Gastroesophageal sphincter (tissue), 4 donors: ENCODE measurements around the gene GIGYF1. TPM values are rescaled to one million over a fixed set of nuclear protein-coding genes. Genes with fewer than 3 reads are reported as not detected.
A peak's percentile ranks its signal among the peaks of the same experiment; 100 is the strongest.

Source experiments
- ATAC-seq: fragments of 150-250 bp; one replicate; pipeline ENCODE4 v1.9.1; 2016; ENCODE audit warnings: mild to moderate bottlenecking, moderate library complexity
- H3K27ac ChIP-seq, 4 donors: fragments of 200-600 bp; sonication (generic) in 3 of 4; 1 replicate in 3 of 4; 2 replicates in 1 of 4; pipeline ENCODE4 v1.5.1; 2016 to 2019
- H3K27me3 ChIP-seq: fragments of 200-600 bp; sonication (generic); one replicate; pipeline ENCODE4 v1.5.1; 2019
- H3K36me3 ChIP-seq, 2 donors: fragments of 200-600 bp; sonication (generic); one replicate each; pipeline ENCODE4 v1.5.1; 2019; ENCODE audit warnings: control low read depth in 1 of 2
- H3K4me1 ChIP-seq, 3 donors: fragments of 200-600 bp; sonication (generic); 1 replicate in 2 of 3; 2 replicates in 1 of 3; pipeline ENCODE4 v1.5.1; 2016 to 2019; ENCODE audit warnings: control low read depth in 2 of 3
- H3K4me3 ChIP-seq, 2 donors: fragments of 200-600 bp; sonication (generic); one replicate each; pipeline ENCODE4 v1.5.1; 2019; ENCODE audit warnings: mild to moderate bottlenecking in 1 of 2, moderate library complexity in 1 of 2
- H3K9me3 ChIP-seq, 3 donors: fragments of 200-600 bp; sonication (generic); one replicate each; pipeline ENCODE4 v1.5.1; 2017 to 2019; ENCODE audit warnings: control low read depth in 2 of 3
- CTCF ChIP-seq, 4 experiments: fragments of 200-600 bp in 2 of 4; fragments of 450-650 bp in 2 of 4; sonication (generic) in 1 of 4; IDR thresholded peaks; one replicate each; pipeline ENCODE4 v1.5.1; 2017 to 2019; ENCODE audit warnings: antibody characterized with exemption in 4 of 4, mild to moderate bottlenecking in 2 of 4, moderate library complexity in 2 of 4
- EP300 ChIP-seq: sonication (generic); formaldehyde crosslinking; IDR thresholded peaks from one replicate; pipeline ENCODE4 v1.6.1; 2017; ENCODE audit warnings: antibody characterized with exemption, mild to moderate bottlenecking
- POLR2A ChIP-seq, 2 donors: fragments of 450-650 bp; IDR thresholded peaks; one replicate each; pipeline ENCODE4 v1.6.1; 2017; ENCODE audit warnings: antibody characterized with exemption in 2 of 2, mild to moderate bottlenecking in 2 of 2, moderate library complexity in 1 of 2
- POLR2AphosphoS5 ChIP-seq: sonication (generic); formaldehyde crosslinking; IDR thresholded peaks from one replicate; pipeline ENCODE4 v1.6.1; 2017; ENCODE audit warnings: antibody characterized with exemption
- WGBS, 2 donors: methylation state at CpG; one replicate each; pipeline ENCODE4 v1.1.5; 2018; ENCODE audit warnings: low coverage in 1 of 2; 5-methylcytosine and 5-hydroxymethylcytosine counted together
- total RNA-seq, 4 donors: library from RNA; depleted of rRNA; stranded (reverse); fragments of >200 nt; gene quantifications; one replicate each; pipeline ENCODE4 v1.1.0, GENCODE V29; 2016

The GIGYF1 gene
- total RNA-seq, 4 donors from 2014 or later, result 20.4 to 43.3 (median 31.0) TPM

GRCh38 chr7:100699018-100699417, 5.0 kb upstream of the GIGYF1 start:
- Histone ChIP-seq H3K4me3 (no peak overlapping the region), H3K9me3 (no peaks in the 10 kb centered on the region), H3K4me1 (peaks cover 0 to 7% (median 5%) of the 10 kb centered on the region in 3 donors), H3K36me3 (no peaks in the 10 kb centered on the region), H3K27ac (no peak overlapping the region), H3K27me3 (no peaks in the 10 kb centered on the region)
- no peak for TF ChIP-seq POLR2AphosphoS5
- no peak for TF ChIP-seq POLR2A (IDR thresholded peaks at IDR 0.05)
- no peak for TF ChIP-seq EP300
- no peak for TF ChIP-seq CTCF (IDR thresholded peaks at IDR 0.05)
- 71 to 74% methylated on average over 5 of the region's 6 CpGs for WGBS, 2 donors
- no peak for ATAC-seq

GRCh38 chr7:100696123-100696521, 2.1 kb upstream of the GIGYF1 start:
- TF ChIP-seq CTCF (IDR thresholded peaks at IDR 0.05), result no peak
- no peak for TF ChIP-seq EP300
- no peak for TF ChIP-seq POLR2A (IDR thresholded peaks at IDR 0.05)
- no peak for TF ChIP-seq POLR2AphosphoS5
- H3K36me3 ChIP-seq, result no peaks in the 10 kb centered on the region
- WGBS, 2 donors, result 71 to 81% methylated on average over 4 to 6 of the region's 6 CpGs

GRCh38 chr7:100693312-100694097, 545 bp downstream of the GIGYF1 start:
- no peaks in the 10 kb centered on the region for H3K27me3 ChIP-seq
- H3K4me1 ChIP-seq, result peaks cover 0 to 56% (median 44%) of the 10 kb centered on the region in 3 donors
- H3K27ac ChIP-seq, result peak overlapping the region; percentile 72 to 94 (median 90)
- H3K36me3 ChIP-seq, result peaks cover 0 to 13% of the 10 kb centered on the region in 2 donors
- ATAC-seq, result peak; percentile 48
- no peak for TF ChIP-seq POLR2AphosphoS5
- TF ChIP-seq CTCF (IDR thresholded peaks at IDR 0.05), result no peak
- TF ChIP-seq EP300, result no peak
- no peak for TF ChIP-seq POLR2A (IDR thresholded peaks at IDR 0.05)
- no peaks in the 10 kb centered on the region for H3K9me3 ChIP-seq
- H3K4me3 ChIP-seq, result peak overlapping the region; percentile 89 to 98
- 0% methylated on average over 1 to 8 of the region's 81 CpGs for WGBS, 2 donors

More at GRCh38 chr7:100696123-100696521, 2.1 kb upstream of the GIGYF1 start:
- H3K4me3 ChIP-seq, result no peak overlapping the region
- no peak for ATAC-seq
- peaks cover 0 to 30% (median 25%) of the 10 kb centered on the region in 3 donors for H3K4me1 ChIP-seq
- no peaks in the 10 kb centered on the region for H3K27me3 ChIP-seq
- no peak overlapping the region for H3K27ac ChIP-seq
- no peaks in the 10 kb centered on the region for H3K9me3 ChIP-seq

DNA sequence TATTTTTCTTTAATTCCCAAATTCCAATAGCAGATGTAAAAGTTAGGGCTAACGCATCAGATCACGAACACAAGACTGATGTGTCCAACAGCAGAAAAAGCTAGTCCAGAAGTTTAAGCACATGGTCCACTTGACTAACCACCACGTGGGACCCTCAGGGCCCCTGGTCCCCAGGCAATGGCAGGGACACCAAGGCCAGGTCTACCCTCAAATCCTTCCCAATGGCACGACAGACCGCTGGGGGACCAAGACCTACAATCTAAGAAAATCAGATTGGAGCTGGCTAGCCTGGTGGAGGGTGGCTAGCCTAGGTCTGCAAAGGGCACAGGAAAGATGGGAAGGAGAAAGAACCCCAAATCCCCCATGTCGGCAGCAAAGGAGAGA, 1.5 kb downstream of the GIGYF1 start:
- peak overlapping the region; percentile 89 to 98 for H3K4me3 ChIP-seq
- no peaks in the 10 kb centered on the region for H3K27me3 ChIP-seq
- ATAC-seq, result no peak
- peaks cover 0 to 22% of the 10 kb centered on the region in 2 donors for H3K36me3 ChIP-seq
- peaks cover 0 to 65% (median 47%) of the 10 kb centered on the region in 3 donors for H3K4me1 ChIP-seq
- no peak for TF ChIP-seq EP300
- no peak for TF ChIP-seq POLR2A (IDR thresholded peaks at IDR 0.05)
- TF ChIP-seq CTCF (IDR thresholded peaks at IDR 0.05), result no peak
- no peaks in the 10 kb centered on the region for H3K9me3 ChIP-seq
- H3K27ac ChIP-seq, result peak overlapping the region in 2 of 4 donors; percentile 87 to 94
- WGBS, 2 donors, result 20 to 55% methylated on average over 1 to 2 of the region's 6 CpGs
